Measurements from ENCODE around the gene RYR3.

The RYR3 gene

DNA sequence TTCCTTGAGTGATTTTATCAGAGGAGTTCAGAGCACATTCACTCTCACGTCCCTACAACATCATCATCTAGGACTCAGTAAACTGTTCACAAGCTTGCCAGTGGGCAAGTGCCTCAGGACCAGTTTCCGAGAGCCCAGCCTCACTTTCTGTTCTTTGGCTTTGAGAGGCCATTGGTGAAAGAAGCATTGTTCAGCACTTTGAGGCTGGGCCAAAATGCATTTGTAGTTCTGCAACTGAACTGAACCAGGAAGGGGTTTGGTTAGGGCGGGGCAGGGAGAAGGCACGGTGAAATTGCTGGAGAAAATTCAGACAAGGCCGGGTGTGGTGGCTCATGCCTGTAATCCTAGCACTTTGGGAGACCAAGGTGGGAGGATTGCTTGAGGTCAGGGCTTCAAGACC, 435.4 kb downstream of the RYR3 start:
- TF ChIP-seq, protein P1, sequence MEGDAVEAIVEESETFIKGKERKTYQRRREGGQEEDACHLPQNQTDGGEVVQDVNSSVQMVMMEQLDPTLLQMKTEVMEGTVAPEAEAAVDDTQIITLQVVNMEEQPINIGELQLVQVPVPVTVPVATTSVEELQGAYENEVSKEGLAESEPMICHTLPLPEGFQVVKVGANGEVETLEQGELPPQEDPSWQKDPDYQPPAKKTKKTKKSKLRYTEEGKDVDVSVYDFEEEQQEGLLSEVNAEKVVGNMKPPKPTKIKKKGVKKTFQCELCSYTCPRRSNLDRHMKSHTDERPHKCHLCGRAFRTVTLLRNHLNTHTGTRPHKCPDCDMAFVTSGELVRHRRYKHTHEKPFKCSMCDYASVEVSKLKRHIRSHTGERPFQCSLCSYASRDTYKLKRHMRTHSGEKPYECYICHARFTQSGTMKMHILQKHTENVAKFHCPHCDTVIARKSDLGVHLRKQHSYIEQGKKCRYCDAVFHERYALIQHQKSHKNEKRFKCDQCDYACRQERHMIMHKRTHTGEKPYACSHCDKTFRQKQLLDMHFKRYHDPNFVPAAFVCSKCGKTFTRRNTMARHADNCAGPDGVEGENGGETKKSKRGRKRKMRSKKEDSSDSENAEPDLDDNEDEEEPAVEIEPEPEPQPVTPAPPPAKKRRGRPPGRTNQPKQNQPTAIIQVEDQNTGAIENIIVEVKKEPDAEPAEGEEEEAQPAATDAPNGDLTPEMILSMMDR (IDR thresholded peaks at IDR 0.05; ENCODE audit: insufficient read depth, low read length, missing control alignments): no peak
- POLR2A ChIA-PET: no interaction called here
- DNase-seq (ENCODE audit: low read depth, low spot score): no peak
- no peak overlapping the region for H3K4me3 ChIP-seq (ENCODE audit: low read depth, low read length)
- CTCF ChIA-PET: interaction anchor here (1.8 kb wide), 1 partner anchor 8 kb away, joined by 11 read pairs; no protein-coding TSS in a partner anchor

DNA sequence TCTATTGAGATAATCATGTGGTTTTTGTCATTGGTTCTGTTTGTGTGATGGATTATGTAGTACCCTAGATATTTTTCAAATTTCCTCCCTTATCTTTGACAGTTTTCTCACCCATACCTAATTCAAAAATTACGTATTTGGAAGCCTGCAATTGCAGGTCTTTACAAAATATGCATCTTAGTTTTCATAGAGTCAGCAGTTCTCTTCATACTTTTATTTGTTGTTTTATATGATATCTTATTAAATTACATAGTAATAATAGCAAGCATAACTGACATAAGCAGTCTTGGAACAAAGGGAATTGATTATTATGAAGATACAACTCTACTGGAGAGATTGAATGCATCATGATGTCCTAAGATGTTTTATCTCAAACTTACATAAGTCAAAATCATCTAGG, 442.2 kb downstream of the RYR3 start:
- DNase-seq (ENCODE audit: low read depth, low spot score): no peak
- TF ChIP-seq, protein P1 (IDR thresholded peaks at IDR 0.05; ENCODE audit: insufficient read depth, low read length, missing control alignments): no peak
- POLR2A ChIA-PET: no interaction called here
- CTCF ChIA-PET: interaction anchor here (1.0 kb wide), 1 partner anchor 17 kb away, joined by 3 read pairs; no protein-coding TSS in a partner anchor
- H3K4me3 ChIP-seq (ENCODE audit: low read depth, low read length): no peak overlapping the region

GRCh38 chr15:33754242-33754641, 443.5 kb downstream of the RYR3 start:
- POLR2A ChIA-PET: no interaction called here
- no peak for DNase-seq (ENCODE audit: low read depth, low spot score)
- TF ChIP-seq, protein P1 (IDR thresholded peaks at IDR 0.05; ENCODE audit: insufficient read depth, low read length, missing control alignments): no peak
- no peak overlapping the region for H3K4me3 ChIP-seq (ENCODE audit: low read depth, low read length)
- CTCF ChIA-PET: interaction anchor here (0.9 kb wide), 1 partner anchor 17 kb away, joined by 5 read pairs; no protein-coding TSS in a partner anchor

DNA sequence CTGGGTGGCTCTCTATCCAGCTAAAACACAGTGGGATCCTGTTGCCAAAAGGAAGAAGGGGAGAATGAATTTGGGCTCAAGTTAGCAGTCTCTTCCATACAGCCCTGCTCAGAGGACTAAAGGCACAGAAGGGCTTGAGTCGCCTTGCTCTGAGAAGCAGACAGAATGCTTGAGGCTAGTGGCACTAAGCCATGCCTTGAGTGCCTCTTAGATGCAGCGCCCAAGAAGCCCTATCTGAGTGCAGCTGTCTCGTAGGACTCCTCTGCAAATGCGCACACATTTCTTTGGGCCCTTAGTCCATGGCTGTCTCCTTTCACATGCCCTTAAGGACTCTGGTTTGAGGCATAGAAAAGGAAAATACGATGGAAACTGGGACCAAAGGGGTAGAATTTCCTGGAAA, 446.2 kb downstream of the RYR3 start:
- ChIA-PET POLR2A (no interaction called here), CTCF (no interaction called here)
- H3K4me3 ChIP-seq (ENCODE audit: low read depth, low read length): no peak overlapping the region
- TF ChIP-seq, protein P1 (IDR thresholded peaks at IDR 0.05; ENCODE audit: insufficient read depth, low read length, missing control alignments): no peak
- no peak for DNase-seq (ENCODE audit: low read depth, low spot score)

- H3K4me3 ChIP-seq (ENCODE audit: low read depth, low read length): no peak overlapping the region
- TF ChIP-seq, protein P1 (IDR thresholded peaks at IDR 0.05; ENCODE audit: insufficient read depth, low read length, missing control alignments): no peak
- no peak for DNase-seq (ENCODE audit: low read depth, low spot score)
- ChIA-PET POLR2A (no interaction called here), CTCF (no interaction called here)
Measured at GRCh38 chr15:33757516-33758232, 446.9 kb downstream of the RYR3 start.

GRCh38 chr15:33766389-33766788, 455.6 kb downstream of the RYR3 start:
- POLR2A ChIA-PET: no interaction called here
- CTCF ChIA-PET: interaction anchor here (1.4 to 1.6 kb wide), 2 partner anchors 200 to 228 kb away, joined by 3 to 8 read pairs; no protein-coding TSS in a partner anchor
- TF ChIP-seq, protein P1 (IDR thresholded peaks at IDR 0.05; ENCODE audit: insufficient read depth, low read length, missing control alignments): no peak
- no peak for DNase-seq (ENCODE audit: low read depth, low spot score)
- H3K4me3 ChIP-seq (ENCODE audit: low read depth, low read length): no peak overlapping the region
